ENCODE results near the gene BMPR1A. TPM values are rescaled to one million over a fixed set of nuclear protein-coding genes. Genes with fewer than 3 reads are reported as not detected.

Gene BMPR1A
- total RNA-seq, 1 experiment from 2014 or later: 53.4 TPM

- H3K4me3 ChIP-seq: no peak overlapping the region
- peaks cover 28% of the 10 kb centered on the region for H3K4me1 ChIP-seq (replicated peaks)
- H3K27ac ChIP-seq: no peak overlapping the region
- H3K9me3 ChIP-seq (replicated peaks): no peaks in the 10 kb centered on the region
- peak in 1 of 2 experiments; percentile 35 for DNase-seq (ENCODE audit: low read depth in 1 of 2, low spot score in 2 of 2)
- H3K27me3 ChIP-seq (replicated peaks): no peaks in the 10 kb centered on the region
- H3K36me3 ChIP-seq: no peaks in the 10 kb centered on the region
Measured at GRCh38 chr10:86963341-86963919, 207.0 kb downstream of the BMPR1A start.

- Histone ChIP-seq H3K9me3 (replicated peaks) (no peaks in the 10 kb centered on the region), H3K27me3 (replicated peaks) (no peaks in the 10 kb centered on the region), H3K4me3 (no peak overlapping the region), H3K27ac (no peak overlapping the region), H3K4me1 (replicated peaks) (peaks cover 24% of the 10 kb centered on the region), H3K36me3 (no peaks in the 10 kb centered on the region)
- DNase-seq (ENCODE audit: low read depth in 1 of 2, low spot score in 2 of 2): peak in 1 of 2 experiments; percentile 35
Measured at GRCh38 chr10:86964061-86964846, 207.8 kb downstream of the BMPR1A start.

- H3K9me3 ChIP-seq (replicated peaks): no peaks in the 10 kb centered on the region
- DNase-seq (ENCODE audit: low read depth in 1 of 2, low spot score in 2 of 2): peak in 1 of 2 experiments; percentile 34
- H3K4me3 ChIP-seq: no peak overlapping the region
- no peak overlapping the region for H3K27ac ChIP-seq
- H3K27me3 ChIP-seq (replicated peaks): no peaks in the 10 kb centered on the region
- H3K4me1 ChIP-seq (replicated peaks): peaks cover 24% of the 10 kb centered on the region
- H3K36me3 ChIP-seq: no peaks in the 10 kb centered on the region
Measured at GRCh38 chr10:86964847-86965190, 208.4 kb downstream of the BMPR1A start.

GRCh38 chr10:86965986-86966654 lies 209.7 kb downstream of the BMPR1A start:
- DNase-seq (ENCODE audit: low read depth in 1 of 2, low spot score in 2 of 2): peak in 1 of 2 experiments; percentile 24
- no peak overlapping the region for H3K4me3 ChIP-seq
- no peak overlapping the region for H3K27ac ChIP-seq
- no peaks in the 10 kb centered on the region for H3K27me3 ChIP-seq (replicated peaks)
- H3K9me3 ChIP-seq (replicated peaks): no peaks in the 10 kb centered on the region
- H3K4me1 ChIP-seq (replicated peaks): peaks cover 28% of the 10 kb centered on the region
- no peaks in the 10 kb centered on the region for H3K36me3 ChIP-seq

GRCh38 chr10:86967481-86967941 lies 211.1 kb downstream of the BMPR1A start:
- Histone ChIP-seq H3K27me3 (replicated peaks) (no peaks in the 10 kb centered on the region), H3K4me1 (replicated peaks) (peaks cover 41% of the 10 kb centered on the region), H3K36me3 (no peaks in the 10 kb centered on the region), H3K4me3 (no peak overlapping the region), H3K9me3 (replicated peaks) (no peaks in the 10 kb centered on the region), H3K27ac (no peak overlapping the region)
- DNase-seq (ENCODE audit: low read depth in 1 of 2, low spot score in 2 of 2): no peak

GRCh38 chr10:86968271-86968993 lies 212.0 kb downstream of the BMPR1A start, which contains the start of gene ADIRF:
Gene ADIRF, plus strand, starts transcription at chr10:86968482. Its CDS starts 63 bp downstream, at chr10:86968545.
- no peaks in the 10 kb centered on the region for H3K27me3 ChIP-seq (replicated peaks)
- no peak for DNase-seq (ENCODE audit: low read depth in 1 of 2, low spot score in 2 of 2)
- no peak within 1 kb of the TSS for H3K4me3 ChIP-seq
- H3K27ac ChIP-seq: no peak within 1 kb of the TSS
- H3K9me3 ChIP-seq (replicated peaks): no peaks in the 10 kb centered on the region
- H3K36me3 ChIP-seq: no peaks in the 10 kb centered on the region
- H3K4me1 ChIP-seq (replicated peaks): peaks cover 41% of the 10 kb centered on the region

GRCh38 chr10:86968994-86969355 lies 212.6 kb downstream of the BMPR1A start:
- H3K36me3 ChIP-seq: no peaks in the 10 kb centered on the region
- H3K9me3 ChIP-seq (replicated peaks): no peaks in the 10 kb centered on the region
- no peaks in the 10 kb centered on the region for H3K27me3 ChIP-seq (replicated peaks)
- peaks cover 41% of the 10 kb centered on the region for H3K4me1 ChIP-seq (replicated peaks)
- DNase-seq (ENCODE audit: low read depth in 1 of 2, low spot score in 2 of 2): no peak
- no peak overlapping the region for H3K27ac ChIP-seq
- H3K4me3 ChIP-seq: no peak overlapping the region

GRCh38 chr10:86969421-86970041 lies 213.1 kb downstream of the BMPR1A start:
- H3K27me3 ChIP-seq (replicated peaks): no peaks in the 10 kb centered on the region
- H3K9me3 ChIP-seq (replicated peaks): no peaks in the 10 kb centered on the region
- peak overlapping the region; percentile 99; the same call in 1 of the 2 replicates for H3K27ac ChIP-seq
- DNase-seq (ENCODE audit: low read depth in 1 of 2, low spot score in 2 of 2): peak in 1 of 2 experiments; percentile 10
- H3K4me3 ChIP-seq: peak overlapping the region; percentile 56
- no peaks in the 10 kb centered on the region for H3K36me3 ChIP-seq
- H3K4me1 ChIP-seq (replicated peaks): peaks cover 41% of the 10 kb centered on the region

- Histone ChIP-seq H3K27me3 (replicated peaks) (no peaks in the 10 kb centered on the region), H3K4me3 (peak overlapping the region; percentile 56), H3K36me3 (no peaks in the 10 kb centered on the region), H3K4me1 (replicated peaks) (peaks cover 41% of the 10 kb centered on the region), H3K27ac (peak overlapping the region; percentile 99), H3K9me3 (replicated peaks) (no peaks in the 10 kb centered on the region)
- DNase-seq (ENCODE audit: low read depth in 1 of 2, low spot score in 2 of 2): peak; percentile 80 to 87
Measured at GRCh38 chr10:86970162-86970981, 214.0 kb downstream of the BMPR1A start.

GRCh38 chr10:86970982-86971231 lies 214.5 kb downstream of the BMPR1A start:
- peak overlapping the region; percentile 99 for H3K27ac ChIP-seq
- no peaks in the 10 kb centered on the region for H3K36me3 ChIP-seq
- DNase-seq (ENCODE audit: low read depth in 1 of 2, low spot score in 2 of 2): no peak
- H3K4me1 ChIP-seq (replicated peaks): peaks cover 41% of the 10 kb centered on the region
- peak overlapping the region; percentile 56 for H3K4me3 ChIP-seq
- H3K27me3 ChIP-seq (replicated peaks): no peaks in the 10 kb centered on the region
- H3K9me3 ChIP-seq (replicated peaks): no peaks in the 10 kb centered on the region

- DNase-seq (ENCODE audit: low read depth in 1 of 2, low spot score in 2 of 2): peak; percentile 95 to 97
- peak overlapping the region; percentile 99 for H3K27ac ChIP-seq
- H3K27me3 ChIP-seq (replicated peaks): no peaks in the 10 kb centered on the region
- no peaks in the 10 kb centered on the region for H3K36me3 ChIP-seq
- H3K9me3 ChIP-seq (replicated peaks): no peaks in the 10 kb centered on the region
- peak overlapping the region; percentile 56 for H3K4me3 ChIP-seq
- peaks cover 39% of the 10 kb centered on the region for H3K4me1 ChIP-seq (replicated peaks)
Measured at GRCh38 chr10:86971232-86971991, 215.0 kb downstream of the BMPR1A start.

GRCh38 chr10:86972613-86973380 lies 216.4 kb downstream of the BMPR1A start:
- H3K4me3 ChIP-seq: no peak overlapping the region
- no peak for DNase-seq (ENCODE audit: low read depth in 1 of 2, low spot score in 2 of 2)
- H3K9me3 ChIP-seq (replicated peaks): no peaks in the 10 kb centered on the region
- no peaks in the 10 kb centered on the region for H3K36me3 ChIP-seq
- no peak overlapping the region for H3K27ac ChIP-seq
- peaks cover 34% of the 10 kb centered on the region for H3K4me1 ChIP-seq (replicated peaks)
- H3K27me3 ChIP-seq (replicated peaks): no peaks in the 10 kb centered on the region
